DND-41 (cell line): ENCODE results near the gene TNFSF15.

Experiments used
- ATAC-seq: fragments of 200-7000 bp; cut with Tn5 transposase; 3 replicates; pipeline ENCODE4 v1.9.1; 2021; ENCODE audit warnings: low read depth; ENCODE audit not compliant: insufficient read depth
- DNase-seq: peaks from one replicate; pipeline ENCODE4 v3.0.0-alpha.2; 2020
- H2AFZ ChIP-seq: 2 replicates; pipeline ENCODE4 v1.6.0; 2012; ENCODE audit warnings: low read depth, low read length
- H3K27ac ChIP-seq: 2 replicates; pipeline ENCODE4 v1.5.1; 2012; ENCODE audit warnings: low read length, inconsistent platforms
- H3K27me3 ChIP-seq: fragments of 200-600 bp; sonication (generic); 2 replicates; pipeline ENCODE4 v1.6.0; 2012; ENCODE audit warnings: low read length, mild to moderate bottlenecking, inconsistent platforms; ENCODE audit not compliant: insufficient read depth, poor library complexity
- H3K36me3 ChIP-seq: 2 replicates; pipeline ENCODE4 v1.5.1; 2012; ENCODE audit warnings: low read length, inconsistent platforms; ENCODE audit not compliant: insufficient read depth
- H3K4me1 ChIP-seq: 2 replicates; pipeline ENCODE4 v1.5.1; 2012; ENCODE audit warnings: mild to moderate bottlenecking, low read length; ENCODE audit not compliant: insufficient read depth
- H3K4me2 ChIP-seq: 2 replicates; pipeline ENCODE4 v1.6.0; 2012; ENCODE audit warnings: mild to moderate bottlenecking, moderate library complexity, low read length, inconsistent platforms; ENCODE audit not compliant: insufficient read depth
- H3K4me3 ChIP-seq, 2 experiments: fragments of 200-600 bp in 1 of 2; shearing (Covaris generic) in 1 of 2; 2 replicates each; pipeline ENCODE4 v1.5.1; 2012 to 2016; ENCODE audit warnings: inconsistent platforms in 2 of 2, low read length in 2 of 2, mild to moderate bottlenecking in 2 of 2, low read depth in 1 of 2, moderate library complexity in 1 of 2
- H3K79me2 ChIP-seq: 2 replicates; pipeline ENCODE4 v1.6.0; 2012; ENCODE audit warnings: low read length, inconsistent platforms; ENCODE audit not compliant: insufficient read depth
- H3K9ac ChIP-seq: 2 replicates; pipeline ENCODE4 v1.6.0; 2012; ENCODE audit warnings: low read depth, mild to moderate bottlenecking, inconsistent platforms, low read length, moderate library complexity
- H3K9me3 ChIP-seq: 2 replicates; pipeline ENCODE4 v1.5.1; 2012; ENCODE audit warnings: low read length, moderate library complexity, mild to moderate bottlenecking, inconsistent platforms; ENCODE audit not compliant: insufficient read depth, severe bottlenecking
- H4K20me1 ChIP-seq: 2 replicates; pipeline ENCODE4 v1.6.0; 2012; ENCODE audit warnings: low read length; ENCODE audit not compliant: insufficient read depth
- CTCF ChIP-seq: IDR thresholded peaks from 2 replicates; pipeline ENCODE4 v1.5.1; 2012; ENCODE audit warnings: borderline replicate concordance, low read length, moderate library complexity, mild to moderate bottlenecking; ENCODE audit not compliant: poor library complexity, severe bottlenecking; ENCODE audit errors: extremely low read depth
- EZH2 ChIP-seq: IDR thresholded peaks from 3 replicates; pipeline ENCODE4 v1.6.1; 2012; ENCODE audit warnings: borderline replicate concordance, low read depth, mild to moderate bottlenecking, moderate library complexity, low read length, inconsistent platforms; ENCODE audit not compliant: severe bottlenecking

The TNFSF15 gene

GRCh38 chr9:114746591-114747346, 59.1 kb downstream of the TNFSF15 start:
- H3K27me3 ChIP-seq, result no peaks in the 10 kb centered on the region
- no peak overlapping the region for H3K4me3 ChIP-seq
- H2AFZ ChIP-seq, result peak overlapping the region; percentile 26; the same call in 1 of the 2 replicates
- no peak overlapping the region for H3K4me2 ChIP-seq
- H3K36me3 ChIP-seq, result no peaks in the 10 kb centered on the region
- H3K4me1 ChIP-seq, result no peaks in the 10 kb centered on the region
- no peak overlapping the region for H3K9ac ChIP-seq
- DNase-seq (no peak), ATAC-seq (no peak)
- H3K9me3 ChIP-seq, result no peaks in the 10 kb centered on the region
- TF ChIP-seq CTCF (no peak), EZH2 (no peak)
- no peaks in the 10 kb centered on the region for H3K79me2 ChIP-seq
- no peak overlapping the region for H3K27ac ChIP-seq
- H4K20me1 ChIP-seq, result no peaks in the 10 kb centered on the region

GRCh38 chr9:114745879-114746550, 59.8 kb downstream of the TNFSF15 start:
- no peaks in the 10 kb centered on the region for H3K9me3 ChIP-seq
- no peaks in the 10 kb centered on the region for H3K27me3 ChIP-seq
- no peak overlapping the region for H3K9ac ChIP-seq
- H3K4me1 ChIP-seq, result no peaks in the 10 kb centered on the region
- DNase-seq (no peak), ATAC-seq (no peak)
- TF ChIP-seq CTCF (no peak), EZH2 (no peak)
- no peaks in the 10 kb centered on the region for H3K36me3 ChIP-seq
- no peak overlapping the region for H3K4me3 ChIP-seq
- no peak overlapping the region for H3K4me2 ChIP-seq
- H2AFZ ChIP-seq, result peak overlapping the region; percentile 39; the same call in 1 of the 2 replicates
- H4K20me1 ChIP-seq, result no peaks in the 10 kb centered on the region
- no peaks in the 10 kb centered on the region for H3K79me2 ChIP-seq
- H3K27ac ChIP-seq, result no peak overlapping the region

DNA sequence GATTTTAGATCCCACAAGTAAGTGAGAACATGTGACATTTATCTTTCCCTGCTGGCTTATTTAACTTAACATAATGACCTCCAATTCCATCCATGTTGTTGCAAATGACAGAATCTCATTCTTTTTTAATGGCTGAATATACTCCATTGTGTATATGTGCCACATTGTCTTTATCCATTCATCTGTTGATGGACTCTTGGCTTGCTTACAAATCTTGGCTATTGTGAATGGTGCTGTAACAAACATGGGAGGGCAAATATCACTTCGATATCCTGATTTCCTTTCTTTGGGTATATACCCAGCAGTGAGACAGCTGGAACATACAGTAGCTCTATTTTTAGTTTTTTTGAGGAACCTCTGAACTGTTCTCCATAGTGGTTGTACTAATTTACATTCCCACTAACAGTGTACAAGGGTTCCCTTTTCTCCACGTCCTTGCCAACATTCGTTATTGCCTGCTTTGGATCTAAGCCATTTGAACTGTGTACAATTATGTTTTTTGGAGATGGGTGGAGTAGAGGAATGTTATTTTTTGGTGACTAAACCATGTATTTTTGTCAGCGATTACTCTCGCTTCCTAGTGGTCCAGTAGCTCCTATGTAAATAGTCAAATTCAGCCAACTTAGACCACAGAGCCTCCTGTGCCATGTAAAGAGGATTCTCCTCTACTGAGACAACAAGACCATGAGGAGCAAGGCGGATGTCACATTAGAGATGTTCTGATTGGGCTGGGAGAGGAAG, 60.6 kb downstream of the TNFSF15 start:
- ATAC-seq (no peak), DNase-seq (no peak)
- H3K4me3 ChIP-seq, result no peak overlapping the region
- no peak overlapping the region for H3K27ac ChIP-seq
- no peak overlapping the region for H3K4me2 ChIP-seq
- no peak overlapping the region for H2AFZ ChIP-seq
- H3K9ac ChIP-seq, result no peak overlapping the region
- H3K79me2 ChIP-seq, result no peaks in the 10 kb centered on the region
- no peaks in the 10 kb centered on the region for H3K4me1 ChIP-seq
- no peaks in the 10 kb centered on the region for H3K9me3 ChIP-seq
- H3K36me3 ChIP-seq, result no peaks in the 10 kb centered on the region
- no peak for TF ChIP-seq CTCF
- TF ChIP-seq EZH2, result no peak
- no peaks in the 10 kb centered on the region for H4K20me1 ChIP-seq
- H3K27me3 ChIP-seq, result no peaks in the 10 kb centered on the region
